Kidney (tissue), 22 donors: ENCODE data around the gene ZBTB21. TPM values are rescaled to one million over a fixed set of nuclear protein-coding genes. Genes with fewer than 3 reads are reported as not detected.

Experiments used
- DNase-seq, 5 donors: peaks; one replicate each; pipeline ENCODE4 v3.0.0-alpha.2; 2013 to 2020
- FAIRE-seq: peaks from 2 replicates; lab custom pipeline; 2012; peaks lifted over from hg19 to GRCh38; lab: Jason Lieb, UNC
- H3K27ac ChIP-seq, 2 donors: one replicate each; pipeline ENCODE4 v1.7.0; 2013; ENCODE audit warnings: low read depth in 2 of 2, low read length in 2 of 2, inconsistent platforms in 1 of 2
- H3K27me3 ChIP-seq: one replicate; pipeline ENCODE4 v1.7.1; 2013; ENCODE audit warnings: low read length, inconsistent platforms; ENCODE audit not compliant: control insufficient read depth, insufficient read depth
- H3K36me3 ChIP-seq, 3 donors: one replicate each; pipeline versions ENCODE4 v1.7.0 to v1.7.1; 2013; ENCODE audit warnings: low read length in 3 of 3, control low read depth in 1 of 3, inconsistent platforms in 1 of 3; ENCODE audit not compliant: insufficient read depth in 3 of 3, control insufficient read depth in 2 of 3
- H3K4me1 ChIP-seq, 3 donors: one replicate each; pipeline versions ENCODE4 v1.7.0 to v1.7.1; 2013; ENCODE audit warnings: low read length in 3 of 3, inconsistent platforms in 1 of 3, low read depth in 1 of 3; ENCODE audit not compliant: control insufficient read depth in 2 of 3, insufficient read depth in 2 of 3
- H3K4me3 ChIP-seq, 3 donors: one replicate each; pipeline versions ENCODE4 v1.7.0 to v1.8.1; 2013; ENCODE audit warnings: low read length in 3 of 3, control low read depth in 1 of 3, inconsistent platforms in 1 of 3
- H3K9ac ChIP-seq, 3 donors: one replicate each; pipeline versions ENCODE4 v1.7.0 to v1.7.1; 2013; ENCODE audit warnings: low read length in 3 of 3, control low read depth in 1 of 3, inconsistent platforms in 1 of 3
- H3K9me3 ChIP-seq, 3 donors: one replicate each; pipeline versions ENCODE4 v1.7.0 to v1.7.1; 2013; ENCODE audit warnings: low read length in 3 of 3, control low read depth in 1 of 3, inconsistent platforms in 1 of 3; ENCODE audit not compliant: control insufficient read depth in 2 of 3, insufficient read depth in 1 of 3
- CTCF ChIP-seq: IDR thresholded peaks from 3 replicates; pipeline ENCODE4 v1.5.1; 2012; ENCODE audit warnings: mild to moderate bottlenecking, moderate library complexity, borderline replicate concordance; ENCODE audit not compliant: insufficient read depth; ENCODE audit errors: extremely low read depth
- intact Hi-C: fragments of 100-400 bp; cut with DNase I; formaldehyde crosslinking; loops from one replicate; pipeline ENCODE4 v1.11.1; 2022
- long read RNA-seq, 10 donors: library from polyadenylated mRNA in 1 of 10; unstranded in 1 of 10; transcript quantifications; one replicate each; pipeline ENCODE4 v2.0.0 and lab custom pipeline, GENCODE V29; 2021 to 2026
- polyA plus RNA-seq: library from polyadenylated mRNA; stranded (reverse); fragments of 350-450 nt; fragmentation: Illumina TruSeq; extraction: RNeasy Lipid Tissue Mini Kit (QIAGEN cat#74804); gene quantifications from one replicate; pipeline ENCODE4 v1.2.3, GENCODE V29; 2014; ENCODE audit warnings: low read depth, low replicate concordance; ENCODE audit not compliant: insufficient read depth
- total RNA-seq: library from RNA; stranded (reverse); fragmentation: NEBNext Ultra II Directional; extraction: Animal tissue kit (Norgen Biotek cat#: 25700); gene quantifications from one replicate; pipeline ENCODE4 v1.2.1, GENCODE V29; 2021
- donor health status: control.
- donor health status: control.
- donor health status: control.
- donor health status: control.
- donor health status: control.
- donor health status: DM: yes; HTN: yes; CAD: no.
- donor health status: Normal renal cell carcinoma (clear cell type).

Gene ZBTB21
- total RNA-seq (16.0 TPM), polyA plus RNA-seq (2.3 TPM)
- long read RNA-seq, donor 1, full-length matches to known transcripts: 3 of 3 reads
- long read RNA-seq, donor 1, partial matches to known transcripts: 0 of 3 reads
- long read RNA-seq, donor 1, other reads (novel, unspliced or antisense): 0 of 3 reads
- long read RNA-seq, donor 2, full-length matches to known transcripts: 1 of 1 reads
- long read RNA-seq, donor 2, partial matches to known transcripts: 0 of 1 reads
- long read RNA-seq, donor 2, other reads (novel, unspliced or antisense): 0 of 1 reads
- long read RNA-seq, donor 3, full-length matches to known transcripts: 3 of 3 reads
- long read RNA-seq, donor 3, partial matches to known transcripts: 0 of 3 reads
- long read RNA-seq, donor 3, other reads (novel, unspliced or antisense): 0 of 3 reads
- long read RNA-seq, donor 4, full-length matches to known transcripts: 3 of 3 reads
- long read RNA-seq, donor 4, partial matches to known transcripts: 0 of 3 reads
- long read RNA-seq, donor 4, other reads (novel, unspliced or antisense): 0 of 3 reads
- long read RNA-seq, donor 5, full-length matches to known transcripts: 1 of 1 reads
- long read RNA-seq, donor 5, partial matches to known transcripts: 0 of 1 reads
- long read RNA-seq, donor 5, other reads (novel, unspliced or antisense): 0 of 1 reads
- long read RNA-seq, donor 6, full-length matches to known transcripts: 1 of 1 reads
- long read RNA-seq, donor 6, partial matches to known transcripts: 0 of 1 reads
- long read RNA-seq, donor 6, other reads (novel, unspliced or antisense): 0 of 1 reads
- long read RNA-seq, donor 7, full-length matches to known transcripts: 2 of 8 reads
- long read RNA-seq, donor 7, partial matches to known transcripts: 1 of 8 reads
- long read RNA-seq, donor 7, other reads (novel, unspliced or antisense): 5 of 8 reads
- long read RNA-seq, donor 8, full-length matches to known transcripts: 5 of 5 reads
- long read RNA-seq, donor 8, partial matches to known transcripts: 0 of 5 reads
- long read RNA-seq, donor 8, other reads (novel, unspliced or antisense): 0 of 5 reads
- long read RNA-seq, donor 9, full-length matches to known transcripts: 1 of 1 reads
- long read RNA-seq, donor 9, partial matches to known transcripts: 0 of 1 reads
- long read RNA-seq, donor 9, other reads (novel, unspliced or antisense): 0 of 1 reads
- long read RNA-seq, donor 10, full-length matches to known transcripts: 2 of 2 reads
- long read RNA-seq, donor 10, partial matches to known transcripts: 0 of 2 reads
- long read RNA-seq, donor 10, other reads (novel, unspliced or antisense): 0 of 2 reads

- H3K9me3 ChIP-seq: no peaks in the 10 kb centered on the region
- FAIRE-seq (no peak), DNase-seq (peak; percentile 99)
- peak within 1 kb of the TSS; percentile 72 to 85 (median 80) for H3K9ac ChIP-seq
- intact Hi-C loops: loop anchor here (10.0 kb wide), 1 partner anchor 95 kb away; no protein-coding TSS in a partner anchor
- no peaks in the 10 kb centered on the region for H3K27me3 ChIP-seq
- H3K4me1 ChIP-seq: peaks cover 0 to 5% (median 2%) of the 10 kb centered on the region in 3 donors
- no peak for TF ChIP-seq CTCF
- H3K36me3 ChIP-seq: peaks cover 0 to 3% (median 0%) of the 10 kb centered on the region in 3 donors
- peak within 1 kb of the TSS; percentile 97 to 98 for H3K27ac ChIP-seq
- H3K4me3 ChIP-seq: peak within 1 kb of the TSS; percentile 76 to 84 (median 78)
Measured at GRCh38 chr21:42009831-42010506, at the start of gene ZBTB21. Gene ZBTB21, minus strand, starts transcription at chr21:42010360. Its CDS starts 16,265 bp downstream, at chr21:41994095.

DNA sequence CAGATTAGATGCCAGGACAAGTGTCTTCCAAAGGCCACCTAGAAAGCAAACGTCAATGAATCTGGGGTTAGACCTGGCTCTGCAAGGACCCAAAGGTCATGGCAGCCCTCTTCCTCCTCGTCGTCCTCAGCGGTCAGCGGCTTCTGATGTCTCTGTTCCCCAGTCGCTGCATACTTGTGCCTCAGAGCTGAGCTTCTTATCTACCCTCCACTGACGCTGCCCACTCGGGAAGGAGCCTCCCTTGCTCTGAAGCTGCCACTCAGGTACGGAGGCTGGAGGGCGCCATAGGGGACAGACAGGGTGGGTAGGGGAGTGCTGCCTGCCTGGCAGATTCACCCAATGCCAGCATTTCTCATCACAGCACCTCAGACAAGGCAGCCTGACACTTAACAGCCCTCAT lies 49.6 kb upstream of the ZBTB21 start:
- Histone ChIP-seq H3K4me1 (peaks cover 0 to 9% (median 0%) of the 10 kb centered on the region in 3 donors), H3K9ac (no peak overlapping the region), H3K9me3 (no peaks in the 10 kb centered on the region), H3K4me3 (no peak overlapping the region), H3K36me3 (no peaks in the 10 kb centered on the region), H3K27ac (no peak overlapping the region), H3K27me3 (no peaks in the 10 kb centered on the region)
- FAIRE-seq (no peak), DNase-seq (peak in 1 of 5 donors; percentile 31)
- TF ChIP-seq CTCF: no peak
- intact Hi-C loops: no loop called here

DNA sequence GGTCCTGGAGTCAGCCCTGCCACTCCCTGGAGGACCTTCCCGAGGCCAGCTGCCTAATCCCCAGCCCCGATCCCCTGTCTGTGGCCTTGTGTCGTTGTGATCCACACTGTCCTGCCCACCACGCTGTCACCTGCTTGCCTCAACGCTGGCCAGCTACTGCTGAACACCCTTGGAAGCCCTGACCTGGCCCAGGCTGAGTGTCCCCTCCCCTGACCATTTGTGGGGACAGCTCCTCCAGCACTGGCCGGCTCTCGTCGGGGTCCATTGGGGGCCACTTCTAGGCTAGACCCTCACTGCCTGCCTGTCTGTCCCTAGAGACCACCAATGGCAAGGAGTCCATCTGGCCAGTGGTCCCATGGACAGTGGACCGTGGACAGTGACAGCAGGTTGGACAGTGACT lies 49.0 kb upstream of the ZBTB21 start:
- DNase-seq (peak in 1 of 5 donors; percentile 71), FAIRE-seq (no peak)
- Histone ChIP-seq H3K27me3 (no peaks in the 10 kb centered on the region), H3K9ac (no peak overlapping the region), H3K27ac (no peak overlapping the region), H3K4me3 (no peak overlapping the region), H3K36me3 (no peaks in the 10 kb centered on the region), H3K4me1 (peaks cover 0 to 9% (median 0%) of the 10 kb centered on the region in 3 donors), H3K9me3 (no peaks in the 10 kb centered on the region)
- TF ChIP-seq CTCF: no peak
- intact Hi-C loops: no loop called here
